HG03469 (cell line): Measurements from ENCODE around the gene LOC101059915.
"Not testable (repeated sequence)": the region's sequence is repeated elsewhere in the genome, so short reads cannot be mapped to it uniquely, and the experiment has no call there.

ENCODE experiments used
- ATAC-seq: cut with Tn5 transposase; IDR thresholded peaks from one replicate; pipeline ENCODE4 v1.9.1; 2021; ENCODE audit warnings: mild to moderate bottlenecking, moderate library complexity, moderate number of reproducible peaks; ENCODE audit not compliant: unreplicated experiment

LOC101059915 gene

GRCh38 chrX:71638409-71638808 is 28.9 kb upstream of the LOC101059915 start:
- no peak for ATAC-seq

- ATAC-seq = no peak
These were observed 27.3 kb upstream of the LOC101059915 start for GRCh38 chrX:71640002-71640401.

- not testable (repeated sequence) for ATAC-seq
These were observed 22.9 kb upstream of the LOC101059915 start for GRCh38 chrX:71644406-71644805.

- ATAC-seq = peak; percentile 46
These were observed 16.9 kb upstream of the LOC101059915 start for GRCh38 chrX:71650333-71650969.

GRCh38 chrX:71652405-71652804 is 14.9 kb upstream of the LOC101059915 start:
- ATAC-seq = no peak

- ATAC-seq = no peak
These were observed 14.0 kb upstream of the LOC101059915 start for GRCh38 chrX:71653344-71653743.

- ATAC-seq = no peak
These were observed 10.1 kb upstream of the LOC101059915 start for GRCh38 chrX:71657267-71657666.

GRCh38 chrX:71659342-71659741 is 8.0 kb upstream of the LOC101059915 start:
- no peak for ATAC-seq

- no peak for ATAC-seq
These were observed 7.4 kb upstream of the LOC101059915 start for GRCh38 chrX:71659959-71660358.

- ATAC-seq = no peak
These were observed 6.6 kb upstream of the LOC101059915 start for GRCh38 chrX:71660562-71661416.

GRCh38 chrX:71661919-71662318 is 5.4 kb upstream of the LOC101059915 start:
- no peak for ATAC-seq

- ATAC-seq = not testable (repeated sequence)
These were observed 4.7 kb upstream of the LOC101059915 start for GRCh38 chrX:71662654-71663053.

- ATAC-seq = not testable (repeated sequence)
These were observed 4.1 kb upstream of the LOC101059915 start for GRCh38 chrX:71663238-71663637.

GRCh38 chrX:71664202-71664601 is 3.1 kb upstream of the LOC101059915 start:
- ATAC-seq = not testable (repeated sequence)

GRCh38 chrX:71664889-71665491 is 2.4 kb upstream of the LOC101059915 start:
- no peak for ATAC-seq

- no peak for ATAC-seq
These were observed 1.6 kb upstream of the LOC101059915 start for GRCh38 chrX:71665747-71666146.

- no peak for ATAC-seq
These were observed 814 bp upstream of the LOC101059915 start for GRCh38 chrX:71666240-71667223.

- no peak for ATAC-seq
These were observed 876 bp downstream of the LOC101059915 start for GRCh38 chrX:71668248-71668595.

GRCh38 chrX:71669492-71669891 is 2.1 kb downstream of the LOC101059915 start:
- ATAC-seq = no peak

GRCh38 chrX:71669947-71670346 is 2.6 kb downstream of the LOC101059915 start:
- ATAC-seq = not testable (repeated sequence)
